GM12874 (cell line): ENCODE results near the gene VMP1.
A peak's percentile ranks its signal among the peaks of the same experiment; 100 is the strongest.

Experiments
- TF ChIP-seq, protein P1 (sequence below): IDR thresholded peaks from 2 replicates; pipeline ENCODE4 v1.5.1; 2011; ENCODE audit warnings: low read depth, mild to moderate bottlenecking, control low read depth, low read length, moderate library complexity; ENCODE audit not compliant: insufficient read depth

Gene VMP1

DNA sequence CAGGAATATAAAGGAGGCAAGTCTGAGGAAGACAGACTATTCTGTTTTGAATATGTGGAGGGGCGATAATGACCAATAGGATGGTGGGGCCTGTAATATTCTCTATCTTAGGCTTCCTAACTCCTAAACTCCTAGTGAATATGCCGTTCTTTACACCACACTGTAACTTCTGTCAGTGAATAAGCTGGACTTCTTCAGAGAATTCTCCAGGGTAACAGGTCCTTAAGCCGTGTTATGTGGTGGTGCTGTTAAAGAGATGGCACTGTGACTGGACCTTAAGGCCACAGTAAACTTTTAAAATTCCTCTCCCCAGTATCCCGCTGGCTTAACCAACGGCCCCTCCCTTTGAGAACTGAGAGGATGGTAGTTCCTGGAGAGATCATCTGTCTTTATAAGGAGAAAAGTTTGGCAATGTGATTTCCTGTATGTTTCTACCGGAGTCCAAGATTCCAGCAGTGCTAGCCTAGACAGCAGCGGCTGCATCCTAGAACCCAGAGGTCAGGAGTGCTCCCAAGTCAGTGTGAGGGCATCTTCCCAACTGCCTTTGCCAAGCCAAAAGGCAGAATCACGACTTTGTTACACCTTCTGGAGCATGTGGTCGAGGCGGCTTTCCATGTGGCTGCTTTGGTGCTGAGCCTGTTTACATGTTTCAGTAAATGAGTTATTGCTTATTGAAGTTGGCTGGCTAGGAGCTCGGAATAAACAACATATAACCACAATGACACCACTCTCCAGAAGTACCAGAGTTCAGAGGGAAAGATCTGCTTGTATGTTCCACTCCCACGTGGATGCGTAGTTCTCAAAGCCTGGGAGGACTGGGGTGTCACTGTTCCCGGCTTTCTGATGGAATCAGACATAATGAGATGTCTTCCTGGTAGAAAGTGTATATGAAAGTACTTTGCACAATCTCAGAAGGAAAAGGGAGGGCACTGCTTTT, 144.3 kb downstream of the VMP1 start:
- TF ChIP-seq, protein P1, sequence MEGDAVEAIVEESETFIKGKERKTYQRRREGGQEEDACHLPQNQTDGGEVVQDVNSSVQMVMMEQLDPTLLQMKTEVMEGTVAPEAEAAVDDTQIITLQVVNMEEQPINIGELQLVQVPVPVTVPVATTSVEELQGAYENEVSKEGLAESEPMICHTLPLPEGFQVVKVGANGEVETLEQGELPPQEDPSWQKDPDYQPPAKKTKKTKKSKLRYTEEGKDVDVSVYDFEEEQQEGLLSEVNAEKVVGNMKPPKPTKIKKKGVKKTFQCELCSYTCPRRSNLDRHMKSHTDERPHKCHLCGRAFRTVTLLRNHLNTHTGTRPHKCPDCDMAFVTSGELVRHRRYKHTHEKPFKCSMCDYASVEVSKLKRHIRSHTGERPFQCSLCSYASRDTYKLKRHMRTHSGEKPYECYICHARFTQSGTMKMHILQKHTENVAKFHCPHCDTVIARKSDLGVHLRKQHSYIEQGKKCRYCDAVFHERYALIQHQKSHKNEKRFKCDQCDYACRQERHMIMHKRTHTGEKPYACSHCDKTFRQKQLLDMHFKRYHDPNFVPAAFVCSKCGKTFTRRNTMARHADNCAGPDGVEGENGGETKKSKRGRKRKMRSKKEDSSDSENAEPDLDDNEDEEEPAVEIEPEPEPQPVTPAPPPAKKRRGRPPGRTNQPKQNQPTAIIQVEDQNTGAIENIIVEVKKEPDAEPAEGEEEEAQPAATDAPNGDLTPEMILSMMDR = no peak

DNA sequence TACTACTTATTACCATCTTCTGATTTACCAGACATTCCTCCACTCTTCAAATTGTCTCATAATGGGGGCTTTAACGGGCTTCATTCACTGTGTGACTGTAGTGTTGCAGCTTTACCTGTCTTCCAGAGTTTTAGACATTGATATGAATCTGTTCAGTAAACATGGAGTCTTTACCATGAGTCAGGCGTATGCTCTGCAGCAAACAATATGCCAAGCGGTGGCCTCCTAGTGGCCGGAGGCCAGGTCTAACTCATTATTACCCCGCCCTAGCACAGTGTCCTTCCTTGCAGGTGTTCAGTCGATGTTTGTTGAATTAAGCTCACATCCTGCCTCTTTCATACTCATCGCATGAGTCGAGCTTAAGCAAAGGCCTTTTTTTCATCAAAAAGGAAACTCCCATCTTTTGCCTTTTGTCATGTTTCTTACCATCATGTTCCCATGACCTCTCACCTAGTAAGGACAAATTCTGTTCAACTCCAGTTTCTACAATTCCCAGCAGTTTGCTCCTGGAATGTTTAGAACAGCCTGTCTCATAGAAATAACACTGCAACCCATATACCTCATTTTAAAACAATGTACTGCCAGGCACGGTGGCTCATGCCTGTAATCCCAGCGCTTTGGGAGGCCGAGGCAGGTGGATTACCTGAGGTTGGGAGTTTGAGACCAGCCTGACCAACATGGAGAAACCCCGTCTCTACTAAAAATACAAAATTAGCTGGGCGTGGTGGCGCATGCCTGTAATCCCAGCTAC, 145.9 kb downstream of the VMP1 start:
- TF ChIP-seq, protein P1 = peak; percentile 29; the same call in 1 of the 2 replicates

GRCh38 chr17:59856859-59857794, 149.7 kb downstream of the VMP1 start:
- TF ChIP-seq, protein P1 = no peak

- TF ChIP-seq, protein P1 = no peak
These were observed 150.8 kb downstream of the VMP1 start for GRCh38 chr17:59858167-59858816.

DNA sequence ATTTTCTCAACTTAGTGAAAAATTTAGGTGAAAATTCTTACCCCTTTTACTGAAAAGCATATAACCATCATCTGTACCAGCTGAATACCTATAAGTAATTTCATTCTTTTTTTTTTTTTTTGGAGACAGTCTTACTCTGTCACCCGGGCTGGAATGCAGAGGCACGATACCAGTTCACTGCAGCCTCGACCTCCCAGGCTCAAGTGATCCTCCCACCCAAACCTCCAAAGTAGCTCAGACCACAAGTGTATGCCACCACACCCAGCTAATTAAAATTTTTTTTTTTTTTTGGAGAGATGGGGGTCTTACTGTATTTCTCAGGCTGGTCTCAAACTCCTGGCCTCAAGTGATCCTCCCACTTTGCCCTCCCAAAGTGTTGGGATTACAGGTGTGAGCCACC, 151.5 kb downstream of the VMP1 start:
- TF ChIP-seq, protein P1 = no peak

DNA sequence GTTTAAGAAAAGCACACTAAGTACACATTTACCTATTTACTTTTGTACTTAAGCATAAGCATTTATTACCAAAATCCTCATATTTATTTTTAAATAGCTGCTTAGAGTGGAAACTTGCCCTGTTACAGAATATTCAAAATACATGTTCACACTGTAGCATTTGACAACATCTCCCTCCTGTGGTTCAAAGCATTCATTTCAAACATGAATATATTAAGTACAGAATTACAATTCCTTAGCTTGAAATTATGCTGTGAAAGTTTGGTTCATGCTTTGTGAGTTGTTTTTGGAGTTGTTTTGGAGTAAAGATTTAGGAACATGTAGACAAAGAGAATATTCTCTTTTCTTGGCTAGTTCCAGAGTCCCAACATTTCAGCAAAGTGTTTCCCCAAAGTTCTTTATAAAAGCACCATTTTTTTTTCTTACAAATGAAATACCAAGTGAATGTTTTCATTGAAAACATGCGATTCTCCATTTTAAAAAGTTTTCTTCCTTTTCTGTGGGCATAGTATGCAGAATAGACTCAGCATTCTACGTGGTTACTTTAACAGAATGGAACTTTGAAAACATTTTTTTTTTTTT, 152.1 kb downstream of the VMP1 start:
- TF ChIP-seq, protein P1 = peak; percentile 7; the same call in 1 of the 2 replicates
